ENCODE measurements around the gene GRIK5. TPM values are rescaled to one million over a fixed set of nuclear protein-coding genes. Genes with fewer than 3 reads are reported as not detected.

Gene GRIK5
- total RNA-seq, 6 experiments from 2014 or later: 0.15 to 0.42 (median 0.17) TPM; not detected in 2

GRCh38 chr19:41977916-41978315 lies 92.1 kb downstream of the GRIK5 start:
- ATAC-seq (no peak), DNase-seq (no peak)
- Histone ChIP-seq H3K36me3 (no peaks in the 10 kb centered on the region), H3K4me1 (no peaks in the 10 kb centered on the region), H3K9me3 (no peaks in the 10 kb centered on the region), H3K27me3 (no peaks in the 10 kb centered on the region), H3K4me3 (no peak overlapping the region), H3K27ac (no peak overlapping the region)
- TF ChIP-seq CTCF (IDR thresholded peaks at IDR 0.05) (no peak), POLR2A (IDR thresholded peaks at IDR 0.05) (no peak)
- intact Hi-C loops (cut with DNase I): no loop called here
- 40% methylated on average over 1 of the region's 22 CpGs for WGBS (ENCODE audit: insufficient coverage, low coverage, low lambda C conversion rate, missing lambda C conversion rate)

- no peak overlapping the region for H3K27ac ChIP-seq
- ATAC-seq (no peak), DNase-seq (no peak)
- no peaks in the 10 kb centered on the region for H3K4me1 ChIP-seq
- no peaks in the 10 kb centered on the region for H3K9me3 ChIP-seq
- intact Hi-C loops (cut with DNase I): no loop called here
- TF ChIP-seq POLR2A (IDR thresholded peaks at IDR 0.05) (no peak), CTCF (IDR thresholded peaks at IDR 0.05) (no peak)
- H3K27me3 ChIP-seq: no peaks in the 10 kb centered on the region
- H3K4me3 ChIP-seq: no peak overlapping the region
- no peaks in the 10 kb centered on the region for H3K36me3 ChIP-seq
- WGBS (ENCODE audit: insufficient coverage, low coverage, low lambda C conversion rate, missing lambda C conversion rate): 81% methylated on average over 4 of the region's 8 CpGs
Measured at GRCh38 chr19:41974652-41975051, 95.4 kb downstream of the GRIK5 start.

- H3K9me3 ChIP-seq: no peaks in the 10 kb centered on the region
- no peak overlapping the region for H3K27ac ChIP-seq
- H3K4me3 ChIP-seq: no peak overlapping the region
- DNase-seq (no peak), ATAC-seq (no peak)
- WGBS (ENCODE audit: insufficient coverage, low coverage, low lambda C conversion rate, missing lambda C conversion rate): 56% methylated on average over 5 of the region's 11 CpGs
- H3K36me3 ChIP-seq: no peaks in the 10 kb centered on the region
- no peaks in the 10 kb centered on the region for H3K4me1 ChIP-seq
- H3K27me3 ChIP-seq: no peaks in the 10 kb centered on the region
- TF ChIP-seq POLR2A (IDR thresholded peaks at IDR 0.05): no peak
- TF ChIP-seq CTCF (IDR thresholded peaks at IDR 0.05): no peak
- intact Hi-C loops (cut with DNase I): no loop called here
Measured at GRCh38 chr19:41971363-41971762, 98.6 kb downstream of the GRIK5 start.

GRCh38 chr19:41969772-41970458 lies 100.1 kb downstream of the GRIK5 start:
- intact Hi-C loops (cut with DNase I): no loop called here
- TF ChIP-seq CTCF (IDR thresholded peaks at IDR 0.05): no peak
- no peak for TF ChIP-seq POLR2A (IDR thresholded peaks at IDR 0.05)
- no peak overlapping the region for H3K4me3 ChIP-seq
- H3K27me3 ChIP-seq: no peaks in the 10 kb centered on the region
- DNase-seq (no peak), ATAC-seq (peak in 1 of 4 donors; percentile 9)
- no peak overlapping the region for H3K27ac ChIP-seq
- no peaks in the 10 kb centered on the region for H3K36me3 ChIP-seq
- H3K4me1 ChIP-seq: no peaks in the 10 kb centered on the region
- no peaks in the 10 kb centered on the region for H3K9me3 ChIP-seq
- WGBS (ENCODE audit: insufficient coverage, low coverage, low lambda C conversion rate, missing lambda C conversion rate): 80% methylated on average over 2 of the region's 19 CpGs

Measured in right lobe of liver (tissue), 6 donors.